Lower lobe of right lung (tissue), 2 donors: ENCODE data around the gene COQ10A. TPM values are rescaled to one million over a fixed set of nuclear protein-coding genes. Genes with fewer than 3 reads are reported as not detected.

Experiments
- ATAC-seq, 2 donors: fragments of 200-7000 bp; cut with Tn5 transposase; one replicate each; pipeline ENCODE4 v1.9.1; 2020 to 2022; ENCODE audit warnings: mild to moderate bottlenecking in 2 of 2, moderate library complexity in 2 of 2
- DNase-seq: peaks from one replicate; pipeline ENCODE4 v3.0.0-alpha.2; 2020
- H3K27ac ChIP-seq: fragments of 200-600 bp; one replicate; pipeline ENCODE4 v1.8.0; 2022
- H3K27me3 ChIP-seq: fragments of 200-600 bp; one replicate; pipeline ENCODE4 v1.8.0; 2022; ENCODE audit warnings: low read depth
- H3K36me3 ChIP-seq: fragments of 200-600 bp; one replicate; pipeline ENCODE4 v1.8.0; 2022; ENCODE audit warnings: mild to moderate bottlenecking
- H3K4me1 ChIP-seq: fragments of 200-600 bp; one replicate; pipeline ENCODE4 v1.8.0; 2022
- H3K4me3 ChIP-seq: fragments of 200-600 bp; one replicate; pipeline ENCODE4 v1.8.0; 2022; ENCODE audit warnings: mild to moderate bottlenecking
- H3K9me3 ChIP-seq: fragments of 200-600 bp; one replicate; pipeline ENCODE4 v1.8.0; 2022
- intact Hi-C: fragments of 100-400 bp; cut with DNase I; formaldehyde crosslinking; loops from one replicate; pipeline ENCODE4 v1.11.0; 2022
- total RNA-seq: library from RNA; stranded (reverse); fragmentation: NEBNext Ultra II Directional; extraction: Animal tissue kit (Norgen Biotek cat#: 25700); gene quantifications from one replicate; pipeline ENCODE4 v1.2.1, GENCODE V29; 2021
- TF ChIP-seq, protein P1 (sequence below): fragments of 200-600 bp; IDR thresholded peaks from one replicate; pipeline ENCODE4 v1.8.0; 2022; ENCODE audit warnings: antibody characterized with exemption, mild to moderate bottlenecking
- donor health status: DM: no; HTN: yes; CAD: no; lungs with severe emphysema.

COQ10A gene
- total RNA-seq, 1 donor from 2014 or later = 12.8 TPM

DNA sequence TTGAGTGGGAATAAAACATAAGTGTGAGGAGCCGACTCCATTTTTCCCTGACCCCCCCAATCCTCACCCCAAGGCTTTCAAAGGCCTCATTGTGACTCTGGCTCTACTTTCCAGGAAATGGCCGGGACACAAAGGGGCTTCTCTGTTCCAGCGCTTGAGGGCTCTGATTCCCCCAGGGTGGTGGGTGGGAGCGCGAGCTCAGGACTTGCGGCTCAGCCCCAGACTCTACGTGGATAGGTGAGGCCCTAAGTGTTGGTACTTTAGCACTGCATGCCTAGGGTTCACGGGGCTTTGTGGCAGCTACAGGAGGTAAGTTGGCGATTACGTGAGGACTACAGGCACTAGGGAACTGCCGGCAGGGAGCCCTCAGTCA is 48.5 kb downstream of the COQ10A start:
- peak overlapping the region; percentile 91 for H3K27ac ChIP-seq
- TF ChIP-seq, protein P1, sequence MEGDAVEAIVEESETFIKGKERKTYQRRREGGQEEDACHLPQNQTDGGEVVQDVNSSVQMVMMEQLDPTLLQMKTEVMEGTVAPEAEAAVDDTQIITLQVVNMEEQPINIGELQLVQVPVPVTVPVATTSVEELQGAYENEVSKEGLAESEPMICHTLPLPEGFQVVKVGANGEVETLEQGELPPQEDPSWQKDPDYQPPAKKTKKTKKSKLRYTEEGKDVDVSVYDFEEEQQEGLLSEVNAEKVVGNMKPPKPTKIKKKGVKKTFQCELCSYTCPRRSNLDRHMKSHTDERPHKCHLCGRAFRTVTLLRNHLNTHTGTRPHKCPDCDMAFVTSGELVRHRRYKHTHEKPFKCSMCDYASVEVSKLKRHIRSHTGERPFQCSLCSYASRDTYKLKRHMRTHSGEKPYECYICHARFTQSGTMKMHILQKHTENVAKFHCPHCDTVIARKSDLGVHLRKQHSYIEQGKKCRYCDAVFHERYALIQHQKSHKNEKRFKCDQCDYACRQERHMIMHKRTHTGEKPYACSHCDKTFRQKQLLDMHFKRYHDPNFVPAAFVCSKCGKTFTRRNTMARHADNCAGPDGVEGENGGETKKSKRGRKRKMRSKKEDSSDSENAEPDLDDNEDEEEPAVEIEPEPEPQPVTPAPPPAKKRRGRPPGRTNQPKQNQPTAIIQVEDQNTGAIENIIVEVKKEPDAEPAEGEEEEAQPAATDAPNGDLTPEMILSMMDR = no peak
- DNase-seq = no peak
- intact Hi-C loops = no loop called here
- peaks cover 15% of the 10 kb centered on the region for H3K4me1 ChIP-seq
- peak overlapping the region; percentile 96 for H3K4me3 ChIP-seq
- ATAC-seq = peak in 1 of 2 donors; percentile 0
- no peaks in the 10 kb centered on the region for H3K27me3 ChIP-seq
- peaks cover 62% of the 10 kb centered on the region for H3K36me3 ChIP-seq
- H3K9me3 ChIP-seq = no peaks in the 10 kb centered on the region

DNA sequence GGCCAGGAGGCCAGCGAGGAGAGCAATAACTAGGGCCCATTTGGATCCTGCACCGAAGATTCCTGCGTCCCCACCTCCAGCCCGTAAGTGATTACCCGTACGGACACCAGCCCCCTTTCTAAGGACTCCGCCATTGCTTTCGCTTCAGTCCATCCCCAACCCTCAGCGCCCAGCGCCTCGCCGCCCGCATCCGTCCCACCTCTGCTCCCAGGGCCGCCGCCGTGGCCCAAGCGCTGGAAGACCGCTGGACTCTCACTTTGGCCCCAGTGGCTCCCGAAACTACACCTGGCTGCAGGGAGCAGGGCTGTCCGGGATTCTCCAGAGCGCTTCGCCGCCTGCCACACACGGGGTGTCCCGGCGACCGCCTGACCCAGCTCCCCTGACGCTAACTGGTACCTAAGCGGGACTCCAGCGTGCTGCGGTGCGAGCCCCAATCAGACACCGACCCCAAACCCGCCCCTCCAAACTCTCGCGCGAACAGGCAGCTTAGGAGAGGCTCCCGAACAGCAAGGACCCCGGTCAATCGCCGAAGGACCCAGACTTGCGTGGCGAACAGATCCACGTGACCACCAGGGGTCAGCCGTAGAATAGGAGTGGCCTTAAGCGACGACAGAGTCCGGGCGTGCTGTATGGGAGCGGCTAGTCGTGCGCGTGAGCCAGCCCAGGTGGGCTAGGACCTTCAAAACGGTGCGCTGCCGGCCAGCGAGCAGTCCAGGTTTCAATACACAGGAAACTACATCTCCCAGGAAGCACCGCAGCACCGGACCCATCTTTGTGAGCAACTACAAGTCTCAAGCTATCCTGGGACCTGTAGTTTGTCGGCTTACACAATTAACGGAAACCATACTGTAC is 49.1 kb downstream of the COQ10A start, which contains the start of gene CNPY2:
Gene CNPY2 (minus strand): TSS at position 367 of the 852 bp plus-strand sequence. CDS start 771 bp downstream, outside the sequence.
- H3K4me1 ChIP-seq = peaks cover 15% of the 10 kb centered on the region
- ATAC-seq (peak; percentile 97 to 98), DNase-seq (peak; percentile 98)
- peaks cover 62% of the 10 kb centered on the region for H3K36me3 ChIP-seq
- TF ChIP-seq, protein P1 = peak; percentile 22
- H3K9me3 ChIP-seq = no peaks in the 10 kb centered on the region
- H3K4me3 ChIP-seq = peak within 1 kb of the TSS; percentile 96
- H3K27ac ChIP-seq = peak within 1 kb of the TSS; percentile 91
- no peaks in the 10 kb centered on the region for H3K27me3 ChIP-seq
- intact Hi-C loops = no loop called here

DNA sequence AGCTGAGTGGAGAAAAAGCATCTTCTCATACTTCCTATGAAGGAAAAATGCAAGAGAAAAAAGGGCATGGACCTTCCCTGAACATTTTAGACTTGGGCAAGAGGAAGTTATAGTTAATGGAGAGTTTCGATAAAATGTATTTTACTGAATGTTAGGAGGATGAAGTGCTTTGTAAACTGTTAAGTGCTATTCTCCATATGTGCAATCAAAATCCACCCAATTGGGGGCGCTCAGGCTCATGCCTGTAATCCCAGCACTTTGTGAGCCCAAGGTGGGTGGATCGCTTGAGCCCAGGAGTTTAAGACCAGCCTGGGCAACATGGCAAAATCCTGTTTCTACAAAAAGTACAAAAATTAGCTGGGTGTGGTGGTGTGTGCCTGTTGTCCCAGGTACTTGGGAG is 50.9 kb downstream of the COQ10A start:
- Histone ChIP-seq H3K27ac (no peak overlapping the region), H3K4me1 (peaks cover 15% of the 10 kb centered on the region), H3K9me3 (no peaks in the 10 kb centered on the region), H3K4me3 (no peak overlapping the region), H3K27me3 (no peaks in the 10 kb centered on the region), H3K36me3 (peaks cover 63% of the 10 kb centered on the region)
- TF ChIP-seq, protein P1 = no peak
- intact Hi-C loops = no loop called here
- ATAC-seq = no peak
- DNase-seq = no peak

Other genes with a start within 250 kb of the COQ10A start
- 13.1 TPM for gene IKZF4, start 245.9 kb upstream of the COQ10A start, total RNA-seq
- gene RPS26, start 225.0 kb upstream of the COQ10A start, total RNA-seq = 77.2 TPM
- 80.5 TPM for gene ERBB3, start 186.8 kb upstream of the COQ10A start, total RNA-seq
- 69.4 TPM for gene PA2G4, start 162.4 kb upstream of the COQ10A start, total RNA-seq
- 2,837 TPM for gene RPL41, start 150.3 kb upstream of the COQ10A start, total RNA-seq
- gene ZC3H10, start 148.7 kb upstream of the COQ10A start, total RNA-seq = 12.5 TPM
- 114 TPM for gene ESYT1, start 138.7 kb upstream of the COQ10A start, total RNA-seq
- 21.4 TPM for gene MYL6B, start 114.4 kb upstream of the COQ10A start, total RNA-seq
- 1,292 TPM for gene MYL6, start 108.6 kb upstream of the COQ10A start, total RNA-seq
- 115 TPM for gene SMARCC2, start 77.5 kb upstream of the COQ10A start, total RNA-seq
- 49.8 TPM for gene RNF41, start 45.0 kb upstream of the COQ10A start, total RNA-seq
- 20.9 TPM for gene NABP2, start 42.6 kb upstream of the COQ10A start, total RNA-seq
- gene SLC39A5, start 36.9 kb upstream of the COQ10A start, total RNA-seq = not detected
- 27.8 TPM for gene ANKRD52, start 8.6 kb upstream of the COQ10A start, total RNA-seq
- 175 TPM for gene CS, start 33.4 kb downstream of the COQ10A start, total RNA-seq
- 91.5 TPM for gene CNPY2, start 49.0 kb downstream of the COQ10A start, total RNA-seq
- 93.5 TPM for gene PAN2, start 67.1 kb downstream of the COQ10A start, total RNA-seq
- 0.56 TPM for gene IL23A, start 71.9 kb downstream of the COQ10A start, total RNA-seq
- gene STAT2, start 93.2 kb downstream of the COQ10A start, total RNA-seq = 213 TPM
- not detected for gene APOF, start 95.9 kb downstream of the COQ10A start, total RNA-seq
- gene TIMELESS, start 182.5 kb downstream of the COQ10A start, total RNA-seq = 10.6 TPM
- gene MIP, start 187.7 kb downstream of the COQ10A start, total RNA-seq = not detected
- 3.1 TPM for gene SPRYD4, start 201.6 kb downstream of the COQ10A start, total RNA-seq
- gene GLS2, start 221.2 kb downstream of the COQ10A start, total RNA-seq = 4.8 TPM